Mesenchymal stem cell (in vitro differentiated cells and primary cell): ENCODE results near the gene RREB1.

Experiments
- DNase-seq: peaks from one replicate; pipeline ENCODE4 v3.0.0-alpha.2; 2013
- H2AFZ ChIP-seq: one replicate; pipeline ENCODE4 v1.6.1; 2013; ENCODE audit warnings: low read depth, mild to moderate bottlenecking, control low read depth, inconsistent platforms, low read length, moderate library complexity
- H2AK5ac ChIP-seq: 2 replicates; pipeline ENCODE4 v1.6.1; 2013; ENCODE audit warnings: low read length, moderate library complexity, mild to moderate bottlenecking, inconsistent platforms; ENCODE audit not compliant: severe bottlenecking
- H2BK120ac ChIP-seq: one replicate; pipeline ENCODE4 v1.6.1; 2013; ENCODE audit warnings: low read depth, mild to moderate bottlenecking, inconsistent platforms, low read length, moderate library complexity
- H2BK12ac ChIP-seq, 2 experiments: one replicate each; pipeline ENCODE4 v1.6.1; 2013; ENCODE audit warnings: inconsistent platforms in 2 of 2, low read length in 2 of 2, mild to moderate bottlenecking in 2 of 2, moderate library complexity in 2 of 2, control low read depth in 1 of 2
- H2BK15ac ChIP-seq: one replicate; pipeline ENCODE4 v1.6.1; 2013; ENCODE audit warnings: mild to moderate bottlenecking, low read depth, inconsistent platforms; ENCODE audit not compliant: poor library complexity, severe bottlenecking
- H2BK5ac ChIP-seq: 2 replicates; pipeline ENCODE4 v1.6.1; 2013; ENCODE audit warnings: low read depth, mild to moderate bottlenecking, low read length, control low read depth, inconsistent platforms; ENCODE audit not compliant: poor library complexity, severe bottlenecking
- H3K14ac ChIP-seq, 2 experiments: one replicate each; pipeline ENCODE4 v1.6.1; 2013; ENCODE audit warnings: inconsistent platforms in 2 of 2, low read length in 2 of 2, control low read depth in 1 of 2, mild to moderate bottlenecking in 1 of 2, moderate library complexity in 1 of 2
- H3K18ac ChIP-seq, 2 experiments: one replicate each; pipeline ENCODE4 v1.6.1; 2013; ENCODE audit warnings: inconsistent platforms in 2 of 2, low read length in 2 of 2, control low read depth in 1 of 2, low read depth in 1 of 2, mild to moderate bottlenecking in 1 of 2
- H3K23ac ChIP-seq, 2 experiments: one replicate each; pipeline ENCODE4 v1.6.1; 2013; ENCODE audit warnings: inconsistent platforms in 2 of 2, low read length in 2 of 2, mild to moderate bottlenecking in 2 of 2, moderate library complexity in 2 of 2, control low read depth in 1 of 2
- H3K27ac ChIP-seq: 2 replicates; pipeline ENCODE4 v1.5.1; 2013; ENCODE audit warnings: mild to moderate bottlenecking, moderate library complexity, low read length, control low read depth, inconsistent platforms; ENCODE audit not compliant: poor library complexity, severe bottlenecking
- H3K27me3 ChIP-seq, 2 experiments: 2 replicates each; pipeline versions ENCODE4 v1.6.1 to v1.7.0; 2013; ENCODE audit warnings: low read length in 2 of 2, mild to moderate bottlenecking in 2 of 2, moderate library complexity in 2 of 2, control low read depth in 1 of 2, inconsistent platforms in 1 of 2; ENCODE audit not compliant: control insufficient read depth in 1 of 2, insufficient read depth in 1 of 2
- H3K36me3 ChIP-seq, 2 experiments: 2 replicates each; pipeline versions ENCODE4 v1.6.1 to v1.7.0; 2013; ENCODE audit warnings: low read length in 2 of 2, control low read depth in 1 of 2, inconsistent platforms in 1 of 2, low read depth in 1 of 2, mild to moderate bottlenecking in 1 of 2; ENCODE audit not compliant: insufficient read depth in 2 of 2, control insufficient read depth in 1 of 2
- H3K4ac ChIP-seq, 2 experiments: one replicate each; pipeline ENCODE4 v1.6.1; 2013; ENCODE audit warnings: inconsistent platforms in 2 of 2, low read length in 2 of 2, mild to moderate bottlenecking in 2 of 2, moderate library complexity in 2 of 2, control low read depth in 1 of 2, low read depth in 1 of 2
- H3K4me1 ChIP-seq: 2 replicates; pipeline ENCODE4 v1.6.1; 2013; ENCODE audit warnings: low read depth, low read length, control low read depth; ENCODE audit not compliant: control insufficient read depth, insufficient read depth
- H3K4me2 ChIP-seq: 2 replicates; pipeline ENCODE4 v1.6.1; 2013; ENCODE audit warnings: low read length, mild to moderate bottlenecking, inconsistent platforms; ENCODE audit not compliant: poor library complexity, severe bottlenecking
- H3K4me3 ChIP-seq, 2 experiments: 2 replicates each; pipeline versions ENCODE4 v1.5.1 to v1.7.0; 2013; ENCODE audit warnings: low read length in 2 of 2, mild to moderate bottlenecking in 2 of 2, control low read depth in 1 of 2, low read depth in 1 of 2; ENCODE audit not compliant: insufficient read depth in 1 of 2
- H3K79me1 ChIP-seq: replicated peaks from 2 replicates; pipeline ENCODE4 v1.6.1; 2013; ENCODE audit warnings: mild to moderate bottlenecking, control low read depth, low read length, inconsistent platforms; ENCODE audit not compliant: poor library complexity, severe bottlenecking
- H3K9ac ChIP-seq: 2 replicates; pipeline ENCODE4 v1.7.0; 2013; ENCODE audit warnings: mild to moderate bottlenecking, low read length, moderate library complexity
- H3K9me3 ChIP-seq: 2 replicates; pipeline ENCODE4 v1.7.0; 2013; ENCODE audit warnings: mild to moderate bottlenecking, low read length; ENCODE audit not compliant: control insufficient read depth
- H4K8ac ChIP-seq: one replicate; pipeline ENCODE4 v1.6.1; 2013; ENCODE audit warnings: inconsistent platforms, mild to moderate bottlenecking, low read length, moderate library complexity
- H4K91ac ChIP-seq: one replicate; pipeline ENCODE4 v1.6.1; 2013; ENCODE audit warnings: mild to moderate bottlenecking, low read length, inconsistent platforms
- WGBS: methylation state at CpG from one replicate; pipeline ENCODE4 v1.1.7; 2013; ENCODE audit warnings: mixed read lengths; 5-methylcytosine and 5-hydroxymethylcytosine counted together

The RREB1 gene

GRCh38 chr6:7283676-7284075 lies 175.9 kb downstream of the RREB1 start:
- DNase-seq, result no peak
- Histone ChIP-seq H2BK12ac (no peak overlapping the region), H2BK120ac (no peak overlapping the region), H4K91ac (no peak overlapping the region), H3K27me3 (no peaks in the 10 kb centered on the region), H4K8ac (no peak overlapping the region), H3K9ac (no peak overlapping the region), H2BK15ac (no peak overlapping the region), H3K27ac (no peak overlapping the region), H3K4me2 (no peak overlapping the region), H2BK5ac (no peak overlapping the region), H2AFZ (no peak overlapping the region), H3K18ac (no peak overlapping the region), H3K79me1 (no peaks in the 10 kb centered on the region), H2AK5ac (no peak overlapping the region), H3K36me3 (peaks cover 12 to 61% of the 10 kb centered on the region in 2 experiments), H3K4me3 (no peak overlapping the region), H3K23ac (no peak overlapping the region), H3K4me1 (peaks cover 2% of the 10 kb centered on the region), H3K9me3 (no peaks in the 10 kb centered on the region), H3K4ac (no peak overlapping the region), H3K14ac (peak overlapping the region in 1 of 2 experiments; percentile 18)
- WGBS, result 92% methylated on average over 2 of the region's 2 CpGs

GRCh38 chr6:7285416-7285815 lies 177.7 kb downstream of the RREB1 start:
- no peak overlapping the region for H3K4me2 ChIP-seq
- H2AK5ac ChIP-seq, result no peak overlapping the region
- H3K27ac ChIP-seq, result no peak overlapping the region
- no peak overlapping the region for H2BK5ac ChIP-seq
- H3K14ac ChIP-seq, result no peak overlapping the region
- H4K8ac ChIP-seq, result no peak overlapping the region
- no peak overlapping the region for H2AFZ ChIP-seq
- no peaks in the 10 kb centered on the region for H3K27me3 ChIP-seq
- H3K18ac ChIP-seq, result no peak overlapping the region
- no peak overlapping the region for H2BK12ac ChIP-seq
- no peaks in the 10 kb centered on the region for H3K79me1 ChIP-seq
- H3K36me3 ChIP-seq, result peaks cover 9 to 79% of the 10 kb centered on the region in 2 experiments
- no peaks in the 10 kb centered on the region for H3K9me3 ChIP-seq
- H3K4ac ChIP-seq, result no peak overlapping the region
- no peak overlapping the region for H3K9ac ChIP-seq
- peaks cover 2% of the 10 kb centered on the region for H3K4me1 ChIP-seq
- no peak overlapping the region for H2BK15ac ChIP-seq
- H3K4me3 ChIP-seq, result no peak overlapping the region
- no peak for DNase-seq
- H3K23ac ChIP-seq, result no peak overlapping the region
- H4K91ac ChIP-seq, result no peak overlapping the region
- H2BK120ac ChIP-seq, result no peak overlapping the region
- 94% methylated on average over 5 of the region's 6 CpGs for WGBS

DNA sequence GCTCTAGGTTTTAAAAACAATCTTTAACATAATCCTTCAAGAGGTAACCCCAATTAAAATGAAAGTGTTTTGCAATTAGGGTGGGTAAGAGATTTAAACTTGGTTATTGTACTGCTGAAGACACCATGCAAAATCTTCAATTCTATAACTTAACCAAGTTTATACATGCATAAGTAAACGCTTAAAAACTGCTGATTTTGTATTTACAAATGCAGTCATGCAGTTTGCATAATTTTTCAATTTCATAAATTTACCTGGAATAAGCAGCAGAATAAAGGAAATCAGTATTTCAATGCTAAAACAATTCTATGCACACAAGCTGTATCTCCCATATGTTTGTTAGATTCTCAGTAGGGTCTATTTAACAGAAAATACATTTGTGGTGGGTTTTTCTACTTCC lies 182.3 kb downstream of the RREB1 start:
- Histone ChIP-seq H4K8ac (no peak overlapping the region), H2AFZ (no peak overlapping the region), H3K14ac (no peak overlapping the region), H2BK5ac (no peak overlapping the region), H3K27me3 (no peaks in the 10 kb centered on the region), H3K23ac (no peak overlapping the region), H2AK5ac (no peak overlapping the region), H2BK15ac (no peak overlapping the region), H3K4me1 (no peaks in the 10 kb centered on the region), H3K79me1 (peaks cover 11% of the 10 kb centered on the region), H4K91ac (no peak overlapping the region), H3K9me3 (no peaks in the 10 kb centered on the region), H3K4ac (no peak overlapping the region), H3K4me3 (no peak overlapping the region), H3K9ac (no peak overlapping the region), H3K27ac (no peak overlapping the region), H3K18ac (no peak overlapping the region), H3K4me2 (no peak overlapping the region), H2BK120ac (no peak overlapping the region), H2BK12ac (no peak overlapping the region), H3K36me3 (peaks cover 27 to 97% of the 10 kb centered on the region in 2 experiments)
- DNase-seq, result no peak
- no CpG with 5 or more reads among the region's 1 CpG for WGBS

- no peaks in the 10 kb centered on the region for H3K9me3 ChIP-seq
- no peak overlapping the region for H2AFZ ChIP-seq
- no peak overlapping the region for H3K4me2 ChIP-seq
- WGBS, result 94% methylated on average over 6 of the region's 6 CpGs
- H2BK5ac ChIP-seq, result no peak overlapping the region
- no peak overlapping the region for H4K8ac ChIP-seq
- H4K91ac ChIP-seq, result no peak overlapping the region
- H3K23ac ChIP-seq, result no peak overlapping the region
- peaks cover 27 to 97% of the 10 kb centered on the region in 2 experiments for H3K36me3 ChIP-seq
- H2BK15ac ChIP-seq, result no peak overlapping the region
- no peaks in the 10 kb centered on the region for H3K4me1 ChIP-seq
- no peak overlapping the region for H3K14ac ChIP-seq
- H2BK12ac ChIP-seq, result no peak overlapping the region
- H3K79me1 ChIP-seq, result peaks cover 17% of the 10 kb centered on the region
- no peak overlapping the region for H2AK5ac ChIP-seq
- no peak overlapping the region for H3K4me3 ChIP-seq
- no peak for DNase-seq
- H3K4ac ChIP-seq, result no peak overlapping the region
- H3K18ac ChIP-seq, result no peak overlapping the region
- no peak overlapping the region for H3K27ac ChIP-seq
- no peak overlapping the region for H2BK120ac ChIP-seq
- no peaks in the 10 kb centered on the region for H3K27me3 ChIP-seq
- H3K9ac ChIP-seq, result peak overlapping the region; percentile 20
These were observed 185.0 kb downstream of the RREB1 start for GRCh38 chr6:7292596-7293255.
